Parathyroid adenoma (tissue), 2 donors: Measurements from ENCODE around the gene CSTB.
A peak's percentile ranks its signal among the peaks of the same experiment; 100 is the strongest.

Source experiments
- H2AFZ ChIP-seq: fragments of 300-600 bp; sonication (generic); one replicate; pipeline ENCODE4 v1.7.0; 2017; ENCODE audit warnings: antibody characterized with exemption, mild to moderate bottlenecking
- H3K27ac ChIP-seq: fragments of 300-600 bp; sonication (generic); one replicate; pipeline ENCODE4 v1.7.0; 2017
- H3K27me3 ChIP-seq: fragments of 300-600 bp; sonication (generic); one replicate; pipeline ENCODE4 v1.7.0; 2017; ENCODE audit warnings: low read length; ENCODE audit not compliant: control insufficient read depth, insufficient read depth
- H3K36me3 ChIP-seq: fragments of 300-600 bp; sonication (generic); one replicate; pipeline ENCODE4 v1.7.0; 2017; ENCODE audit warnings: low read length; ENCODE audit not compliant: control insufficient read depth, insufficient read depth
- H3K4me1 ChIP-seq: fragments of 300-600 bp; sonication (generic); one replicate; pipeline ENCODE4 v1.7.0; 2017; ENCODE audit warnings: control low read depth
- H3K4me2 ChIP-seq: fragments of 300-600 bp; sonication (generic); one replicate; pipeline ENCODE4 v1.7.0; 2017; ENCODE audit warnings: low read length
- H3K4me3 ChIP-seq: fragments of 300-600 bp; sonication (generic); one replicate; pipeline ENCODE4 v1.7.0; 2017; ENCODE audit warnings: low read depth, low read length
- H3K79me2 ChIP-seq: fragments of 300-600 bp; sonication (generic); one replicate; pipeline ENCODE4 v1.7.0; 2017; ENCODE audit warnings: control low read depth
- H3K9ac ChIP-seq: fragments of 300-600 bp; sonication (generic); one replicate; pipeline ENCODE4 v1.7.0; 2017; ENCODE audit warnings: mild to moderate bottlenecking
- H3K9me3 ChIP-seq: fragments of 300-600 bp; sonication (generic); one replicate; pipeline ENCODE4 v1.7.0; 2017; ENCODE audit warnings: low read length; ENCODE audit not compliant: control insufficient read depth
- CTCF ChIP-seq: fragments of 300-600 bp; sonication (generic); IDR thresholded peaks from one replicate; pipeline ENCODE4 v1.7.0; 2017; ENCODE audit warnings: antibody characterized with exemption, mild to moderate bottlenecking
- donor health status: primary hyperparathyroidism.

The CSTB gene

DNA sequence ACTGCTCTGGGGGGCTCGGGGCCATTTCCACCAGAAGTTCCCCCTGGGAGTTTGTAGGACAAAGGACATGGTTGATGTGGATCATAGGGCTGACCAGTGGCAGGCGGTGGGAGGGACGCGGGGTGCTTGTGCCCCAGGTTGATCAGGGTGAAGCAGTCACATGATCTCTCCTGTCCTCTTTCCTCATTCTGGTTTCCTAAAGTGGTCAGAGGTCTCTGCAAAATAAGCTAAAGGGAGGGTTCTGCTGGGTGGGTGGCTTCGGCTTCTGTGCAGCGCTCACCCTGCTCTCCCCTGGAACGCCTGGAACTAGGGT, 48.0 kb downstream of the CSTB start:
- H3K4me2 ChIP-seq: peak overlapping the region; percentile 71
- H3K36me3 ChIP-seq: no peaks in the 10 kb centered on the region
- TF ChIP-seq CTCF: no peak
- H3K9ac ChIP-seq: no peak overlapping the region
- no peaks in the 10 kb centered on the region for H3K9me3 ChIP-seq
- H2AFZ ChIP-seq: peak overlapping the region; percentile 50
- H3K27ac ChIP-seq: peak overlapping the region; percentile 4
- peak overlapping the region; percentile 35 for H3K4me3 ChIP-seq
- peaks cover 6% of the 10 kb centered on the region for H3K79me2 ChIP-seq
- H3K27me3 ChIP-seq: no peaks in the 10 kb centered on the region
- H3K4me1 ChIP-seq: peaks cover 9% of the 10 kb centered on the region

DNA sequence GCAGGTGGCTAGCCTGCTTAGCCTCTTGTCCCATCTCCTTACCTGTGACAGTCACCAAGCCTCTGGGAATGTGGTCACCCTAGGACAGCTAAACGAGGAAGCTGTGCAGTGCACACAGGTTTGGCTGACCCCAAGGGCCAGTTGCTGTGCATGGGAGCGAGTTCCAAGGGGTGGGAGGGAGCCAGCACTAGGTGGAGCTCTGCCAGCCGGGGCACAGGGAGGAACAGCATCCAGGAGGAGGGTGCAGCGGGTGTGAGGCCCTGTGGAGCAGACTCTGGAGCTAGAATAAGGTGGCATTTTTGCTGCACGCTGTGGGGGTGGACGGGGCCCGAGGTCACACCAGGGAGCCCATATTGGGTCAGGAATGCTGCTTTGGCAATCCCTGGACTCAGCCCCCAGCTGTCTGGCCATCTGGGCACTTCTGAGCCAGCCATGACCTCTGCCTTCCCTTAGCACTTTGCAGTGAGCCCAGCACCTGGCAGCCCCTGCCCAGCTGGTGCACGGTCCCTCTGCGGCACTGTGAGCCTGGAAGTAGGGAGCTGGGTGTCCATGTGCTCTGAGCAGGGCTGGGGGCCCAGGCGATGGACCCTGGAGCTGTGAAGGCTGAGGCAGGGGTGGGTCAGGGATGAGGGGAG, 48.5 kb downstream of the CSTB start:
- Histone ChIP-seq H3K79me2 (peaks cover 6% of the 10 kb centered on the region), H3K27me3 (no peaks in the 10 kb centered on the region), H3K4me3 (peak overlapping the region; percentile 35), H3K9ac (no peak overlapping the region), H2AFZ (no peak overlapping the region), H3K9me3 (no peaks in the 10 kb centered on the region), H3K4me2 (peak overlapping the region; percentile 71), H3K4me1 (peaks cover 9% of the 10 kb centered on the region), H3K27ac (peak overlapping the region; percentile 29), H3K36me3 (no peaks in the 10 kb centered on the region)
- TF ChIP-seq CTCF: no peak

DNA sequence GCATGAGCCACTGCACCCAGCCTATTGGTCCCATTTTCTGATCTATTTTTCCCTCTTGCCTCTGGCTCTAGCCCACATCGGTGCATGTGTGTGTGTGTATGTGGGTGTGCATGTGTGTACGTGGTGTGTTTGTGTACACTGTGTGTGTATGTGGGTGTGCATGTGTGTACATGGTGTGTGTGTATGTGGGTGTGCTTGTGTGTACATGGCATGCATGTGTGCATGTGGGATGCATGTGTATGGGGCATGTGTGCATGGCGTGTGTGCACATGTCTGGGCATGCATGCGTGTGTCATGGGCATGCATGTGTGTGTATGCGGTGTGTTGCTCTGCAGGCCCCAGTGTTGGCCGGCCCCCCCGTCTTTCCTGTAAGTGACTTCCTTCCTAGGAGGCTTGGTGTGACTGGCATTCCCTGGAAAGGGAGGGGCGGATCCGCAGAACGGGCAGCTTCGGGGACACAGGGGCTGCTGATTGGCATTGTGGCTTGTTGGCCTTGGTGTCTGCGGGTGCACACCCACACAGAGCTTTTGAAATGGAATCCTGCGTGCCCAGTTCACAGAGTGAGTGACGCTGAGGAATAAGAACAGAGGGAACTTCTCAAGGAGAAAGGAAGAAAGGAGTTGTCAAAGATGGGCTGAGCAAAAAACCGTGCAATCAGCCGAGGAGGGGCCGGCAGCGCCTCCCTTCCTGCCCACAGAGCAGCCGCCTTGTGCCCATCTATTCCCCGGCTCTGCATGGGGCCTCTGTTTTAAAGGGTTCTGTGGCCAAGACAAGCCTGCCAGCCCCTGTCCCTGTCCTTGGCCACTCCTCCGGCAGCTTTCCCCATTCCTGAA, 49.2 kb downstream of the CSTB start:
- no peaks in the 10 kb centered on the region for H3K36me3 ChIP-seq
- no peak overlapping the region for H3K4me3 ChIP-seq
- no peak overlapping the region for H2AFZ ChIP-seq
- H3K27ac ChIP-seq: peak overlapping the region; percentile 29
- H3K27me3 ChIP-seq: no peaks in the 10 kb centered on the region
- no peak overlapping the region for H3K9ac ChIP-seq
- peaks cover 6% of the 10 kb centered on the region for H3K79me2 ChIP-seq
- H3K4me1 ChIP-seq: peaks cover 9% of the 10 kb centered on the region
- no peaks in the 10 kb centered on the region for H3K9me3 ChIP-seq
- no peak for TF ChIP-seq CTCF
- H3K4me2 ChIP-seq: peak overlapping the region; percentile 71
